GM12874 (cell line): ENCODE results near the gene PPP2R1B.

Experiments
- TF ChIP-seq, protein P1 (sequence below): IDR thresholded peaks from 2 replicates; pipeline ENCODE4 v1.5.1; 2011; ENCODE audit warnings: low read depth, mild to moderate bottlenecking, control low read depth, low read length, moderate library complexity; ENCODE audit not compliant: insufficient read depth

The PPP2R1B gene

DNA sequence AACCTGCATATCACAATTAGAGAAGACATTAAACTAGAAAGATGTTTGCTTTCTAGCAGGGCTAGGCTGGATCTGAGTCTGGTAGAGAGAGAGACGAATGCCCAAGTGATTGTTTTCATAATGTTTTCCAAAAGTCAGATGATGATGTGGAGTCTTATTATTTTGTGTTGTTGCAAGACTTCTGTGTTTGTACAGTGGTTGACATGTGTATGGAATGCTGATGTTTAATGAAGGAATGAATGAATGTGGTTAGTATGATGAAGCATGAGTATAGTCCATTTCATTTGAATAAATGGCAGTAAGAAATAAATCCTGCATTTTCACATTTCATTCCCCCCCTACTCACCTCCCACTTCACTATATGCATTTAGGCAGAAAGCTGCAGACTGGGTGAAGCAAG is 69.6 kb downstream of the PPP2R1B start:
- TF ChIP-seq, protein P1, sequence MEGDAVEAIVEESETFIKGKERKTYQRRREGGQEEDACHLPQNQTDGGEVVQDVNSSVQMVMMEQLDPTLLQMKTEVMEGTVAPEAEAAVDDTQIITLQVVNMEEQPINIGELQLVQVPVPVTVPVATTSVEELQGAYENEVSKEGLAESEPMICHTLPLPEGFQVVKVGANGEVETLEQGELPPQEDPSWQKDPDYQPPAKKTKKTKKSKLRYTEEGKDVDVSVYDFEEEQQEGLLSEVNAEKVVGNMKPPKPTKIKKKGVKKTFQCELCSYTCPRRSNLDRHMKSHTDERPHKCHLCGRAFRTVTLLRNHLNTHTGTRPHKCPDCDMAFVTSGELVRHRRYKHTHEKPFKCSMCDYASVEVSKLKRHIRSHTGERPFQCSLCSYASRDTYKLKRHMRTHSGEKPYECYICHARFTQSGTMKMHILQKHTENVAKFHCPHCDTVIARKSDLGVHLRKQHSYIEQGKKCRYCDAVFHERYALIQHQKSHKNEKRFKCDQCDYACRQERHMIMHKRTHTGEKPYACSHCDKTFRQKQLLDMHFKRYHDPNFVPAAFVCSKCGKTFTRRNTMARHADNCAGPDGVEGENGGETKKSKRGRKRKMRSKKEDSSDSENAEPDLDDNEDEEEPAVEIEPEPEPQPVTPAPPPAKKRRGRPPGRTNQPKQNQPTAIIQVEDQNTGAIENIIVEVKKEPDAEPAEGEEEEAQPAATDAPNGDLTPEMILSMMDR, result no peak

DNA sequence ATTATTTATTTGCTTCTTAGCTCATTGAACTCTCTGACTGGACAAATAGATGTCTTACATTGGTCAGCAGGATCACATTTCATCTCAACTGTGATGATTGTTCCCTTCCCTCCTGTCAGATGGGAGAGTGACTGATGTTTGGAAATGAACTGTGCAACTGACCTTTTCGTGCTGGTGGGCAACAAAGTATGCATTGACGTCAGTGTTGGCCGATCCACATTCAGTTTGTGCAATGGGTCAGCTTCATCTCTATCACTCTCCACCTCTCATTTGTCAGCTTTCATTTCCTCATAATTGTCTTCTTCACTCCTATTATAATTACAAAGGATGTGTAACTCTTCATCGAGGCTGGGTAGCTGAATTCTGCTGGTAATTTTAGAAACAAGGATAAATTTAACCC is 71.3 kb downstream of the PPP2R1B start:
- TF ChIP-seq, protein P1, result no peak

DNA sequence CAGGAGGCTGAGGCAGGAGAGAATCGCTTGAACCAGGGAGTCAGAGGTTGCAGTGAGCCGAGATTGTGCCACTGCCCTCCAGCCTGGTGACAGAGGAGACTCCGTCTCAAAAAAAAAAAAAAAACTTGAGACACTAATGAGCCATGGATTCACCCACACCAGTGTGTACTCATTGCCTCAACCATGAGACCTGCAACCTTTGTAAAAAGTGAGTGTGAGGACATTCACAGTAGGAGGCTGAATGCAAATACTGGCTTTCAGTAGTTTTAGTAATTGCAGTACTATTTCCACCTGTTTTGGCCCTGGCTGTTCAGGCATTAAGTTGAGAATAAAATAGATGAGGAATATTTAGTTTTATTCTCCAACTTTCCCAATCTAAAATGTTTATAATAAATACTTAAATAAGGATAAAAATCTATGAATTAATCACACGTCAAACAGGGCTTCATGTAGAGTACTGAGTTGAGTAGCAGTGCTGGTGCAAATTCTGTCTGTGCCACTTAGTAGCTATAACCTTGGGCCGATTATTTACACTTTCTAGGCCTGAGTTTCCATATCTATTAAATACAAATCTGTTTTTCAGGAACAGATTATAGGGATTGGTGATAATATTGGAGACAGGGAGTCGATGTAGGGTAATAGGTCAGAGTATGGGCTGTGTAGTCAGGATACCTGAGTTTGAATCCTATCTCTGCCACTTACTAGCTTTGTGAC is 72.8 kb downstream of the PPP2R1B start:
- TF ChIP-seq, protein P1, result no peak

DNA sequence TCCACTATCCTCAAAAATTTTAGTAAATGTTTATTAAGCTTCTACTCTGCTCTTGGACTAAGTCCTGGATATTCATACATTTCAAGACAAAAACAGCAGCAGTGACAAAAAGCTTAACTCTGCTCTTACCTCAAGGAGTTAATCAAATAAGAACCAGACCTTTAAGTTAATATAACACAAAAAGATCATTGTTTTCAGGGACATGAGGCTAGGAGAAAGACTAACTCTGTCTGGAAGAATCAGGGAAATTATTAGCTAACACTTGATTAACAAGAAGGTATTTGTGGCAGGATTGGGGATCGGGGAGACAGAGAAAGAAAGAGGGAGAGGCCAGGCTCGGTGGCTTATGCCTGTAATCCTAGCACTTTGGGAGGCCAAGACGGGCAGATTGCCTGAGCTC is 74.4 kb downstream of the PPP2R1B start:
- TF ChIP-seq, protein P1, result no peak

DNA sequence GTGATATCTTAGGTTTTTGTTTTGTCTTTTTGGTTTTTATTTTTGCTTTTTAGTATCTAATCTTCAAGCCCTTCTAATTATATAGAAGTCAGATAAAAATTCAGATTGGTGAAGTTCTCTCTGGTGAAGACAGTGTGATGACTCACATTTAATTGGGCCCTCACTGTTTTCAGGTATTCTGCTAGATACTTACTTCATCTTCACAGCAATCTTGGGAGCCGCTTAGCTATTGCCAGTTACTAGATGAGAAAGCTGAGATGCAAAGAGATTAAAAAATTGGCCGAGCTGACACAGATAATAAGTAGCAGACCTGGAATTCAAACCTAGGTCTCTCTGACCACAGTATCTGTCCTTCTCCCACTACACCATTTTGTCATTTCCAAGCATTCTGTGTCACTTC is 75.0 kb downstream of the PPP2R1B start:
- TF ChIP-seq, protein P1, result no peak

DNA sequence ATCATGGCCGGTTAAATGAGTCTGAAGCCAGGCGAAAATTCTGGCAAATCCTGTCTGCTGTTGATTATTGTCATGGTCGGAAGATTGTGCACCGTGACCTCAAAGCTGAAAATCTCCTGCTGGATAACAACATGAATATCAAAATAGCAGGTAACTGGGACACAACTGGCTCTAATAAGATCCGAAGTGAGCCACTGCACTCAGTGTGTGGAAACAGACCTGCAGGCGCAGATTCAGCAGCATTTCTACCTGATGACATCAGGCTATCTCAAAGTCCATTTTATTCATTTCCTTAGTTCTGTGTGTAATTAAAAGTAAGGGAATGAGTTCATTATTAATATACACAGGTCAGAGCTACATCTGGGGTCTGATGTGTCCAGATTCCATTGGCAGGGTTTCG is 78.2 kb downstream of the PPP2R1B start:
- TF ChIP-seq, protein P1, result no peak

DNA sequence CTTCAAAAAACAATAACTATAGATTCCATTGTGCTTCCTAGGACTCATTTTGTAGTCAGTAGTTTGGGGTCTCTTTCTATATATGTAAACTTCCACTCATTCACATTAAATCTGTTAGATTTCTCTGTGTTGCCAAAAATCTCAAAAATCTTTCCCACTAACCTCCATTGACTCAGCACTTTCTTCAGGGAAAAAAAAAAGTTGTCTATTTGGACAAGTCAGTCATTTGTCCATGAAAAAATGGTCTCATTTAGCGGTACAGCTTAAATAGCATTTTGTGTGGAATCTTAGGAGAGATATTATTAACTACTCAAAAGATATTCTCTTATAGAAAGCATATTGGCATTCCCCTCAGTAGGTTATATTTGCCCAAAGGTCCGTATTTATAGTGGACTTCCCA is 81.9 kb downstream of the PPP2R1B start:
- TF ChIP-seq, protein P1, result no peak
